ENCODE results near the gene KATNIP. TPM values are rescaled to one million over a fixed set of nuclear protein-coding genes. Genes with fewer than 3 reads are reported as not detected.

KATNIP gene
- total RNA-seq: 11.1 and 11.2 TPM in 2 replicates

GRCh38 chr16:27549746-27550581, at the start of gene KATNIP, which contains the start of gene GTF3C1:
Gene KATNIP (plus strand): TSS chr16:27550144. CDS start chr16:27550171, 27 bp downstream.
Gene GTF3C1 (minus strand): TSS chr16:27549913. CDS start chr16:27549890, 23 bp downstream.

Other genes with a start within 250 kb of the KATNIP start
- gene IL4R, start 236.2 kb upstream of the KATNIP start, total RNA-seq: 95.1 and 96.6 TPM in 2 replicates
- gene IL21R, start 148.0 kb upstream of the KATNIP start, total RNA-seq: 0.28 and 0.42 TPM in 2 replicates
- gene GTF3C1, start 231 bp upstream of the KATNIP start, total RNA-seq: 71.6 and 87.0 TPM in 2 replicates